AG04450 (cell line): ENCODE data around the gene MTERF2. TPM values are rescaled to one million over a fixed set of nuclear protein-coding genes. Genes with fewer than 3 reads are reported as not detected.

Experiments used
- CTCF ChIA-PET: fragments of 300-600, 350-600 bp; formaldehyde crosslinking; extraction: SDS; loops from one replicate; lab custom pipeline; 2022; ENCODE audit warnings: antibody characterized with exemption, inconsistent platforms; lab: Charles Lee
- POLR2A ChIA-PET: fragments of 350-600 bp; formaldehyde crosslinking; extraction: SDS; loops from one replicate; lab custom pipeline; 2021; ENCODE audit warnings: antibody characterized with exemption, inconsistent platforms; lab: Yijun Ruan, JAX
- DNase-seq: peaks from one replicate; pipeline ENCODE4 v3.0.0-alpha.2; 2011; ENCODE audit warnings: low read depth, low spot score
- H3K27ac ChIP-seq: one replicate; pipeline ENCODE4 v1.5.1; 2012; ENCODE audit warnings: low read depth, low read length, control low read depth
- H3K27me3 ChIP-seq: one replicate; pipeline ENCODE4 v1.6.0; 2012; ENCODE audit warnings: low read length; ENCODE audit not compliant: control insufficient read depth, insufficient read depth
- H3K4me3 ChIP-seq: 2 replicates; pipeline ENCODE4 v1.5.1; 2011; ENCODE audit warnings: mild to moderate bottlenecking, low read depth, low read length, control low read depth
- H3K9me3 ChIP-seq: 2 replicates; pipeline ENCODE4 v1.5.1; 2012; ENCODE audit warnings: low read length; ENCODE audit not compliant: control insufficient read depth, insufficient read depth
- polyA plus RNA-seq: library from polyadenylated mRNA; depleted of rRNA; stranded (reverse); fragments of >200 nt; gene quantifications from 2 replicates; pipeline ENCODE4 v1.2.3, GENCODE V29; 2011
- TF ChIP-seq, protein P1 (sequence below): IDR thresholded peaks from 2 replicates; pipeline ENCODE4 v1.5.1; 2011; ENCODE audit warnings: low read depth, low read length, control low read depth, inconsistent platforms

The MTERF2 gene
- polyA plus RNA-seq, 1 experiment = 7.5 TPM

DNA sequence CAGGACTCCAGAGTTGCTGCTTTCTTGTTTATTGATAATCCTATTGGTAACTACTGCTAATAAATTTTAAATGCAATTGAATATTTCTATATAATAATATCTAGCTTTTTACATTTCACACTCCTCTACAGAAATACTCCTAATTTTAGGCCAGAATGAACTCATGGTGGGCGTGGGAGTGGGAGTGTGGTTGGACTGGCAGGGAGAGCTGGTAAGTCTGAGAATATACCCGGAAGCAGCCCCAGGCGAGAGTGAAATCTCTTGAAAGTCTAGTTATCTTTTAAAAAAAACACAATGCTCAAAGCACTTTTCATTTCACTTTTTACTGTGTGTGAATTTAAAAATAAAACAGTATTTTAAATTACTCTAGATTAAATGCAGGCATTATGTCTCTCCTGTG, 26.5 kb downstream of the MTERF2 start:
- no peak overlapping the region for H3K27ac ChIP-seq
- TF ChIP-seq, protein P1, sequence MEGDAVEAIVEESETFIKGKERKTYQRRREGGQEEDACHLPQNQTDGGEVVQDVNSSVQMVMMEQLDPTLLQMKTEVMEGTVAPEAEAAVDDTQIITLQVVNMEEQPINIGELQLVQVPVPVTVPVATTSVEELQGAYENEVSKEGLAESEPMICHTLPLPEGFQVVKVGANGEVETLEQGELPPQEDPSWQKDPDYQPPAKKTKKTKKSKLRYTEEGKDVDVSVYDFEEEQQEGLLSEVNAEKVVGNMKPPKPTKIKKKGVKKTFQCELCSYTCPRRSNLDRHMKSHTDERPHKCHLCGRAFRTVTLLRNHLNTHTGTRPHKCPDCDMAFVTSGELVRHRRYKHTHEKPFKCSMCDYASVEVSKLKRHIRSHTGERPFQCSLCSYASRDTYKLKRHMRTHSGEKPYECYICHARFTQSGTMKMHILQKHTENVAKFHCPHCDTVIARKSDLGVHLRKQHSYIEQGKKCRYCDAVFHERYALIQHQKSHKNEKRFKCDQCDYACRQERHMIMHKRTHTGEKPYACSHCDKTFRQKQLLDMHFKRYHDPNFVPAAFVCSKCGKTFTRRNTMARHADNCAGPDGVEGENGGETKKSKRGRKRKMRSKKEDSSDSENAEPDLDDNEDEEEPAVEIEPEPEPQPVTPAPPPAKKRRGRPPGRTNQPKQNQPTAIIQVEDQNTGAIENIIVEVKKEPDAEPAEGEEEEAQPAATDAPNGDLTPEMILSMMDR = no peak
- H3K27me3 ChIP-seq = no peaks in the 10 kb centered on the region
- POLR2A ChIA-PET = interaction anchor here (1.0 kb wide), 1 partner anchor 154 kb away, joined by 5 read pairs; no protein-coding TSS in a partner anchor
- DNase-seq = no peak
- CTCF ChIA-PET = interaction anchor here (1.0 to 1.1 kb wide), 2 partner anchors 144 to 238 kb away, joined by 3 to 4 read pairs; no protein-coding TSS in a partner anchor
- H3K4me3 ChIP-seq = no peak overlapping the region
- H3K9me3 ChIP-seq = no peaks in the 10 kb centered on the region

DNA sequence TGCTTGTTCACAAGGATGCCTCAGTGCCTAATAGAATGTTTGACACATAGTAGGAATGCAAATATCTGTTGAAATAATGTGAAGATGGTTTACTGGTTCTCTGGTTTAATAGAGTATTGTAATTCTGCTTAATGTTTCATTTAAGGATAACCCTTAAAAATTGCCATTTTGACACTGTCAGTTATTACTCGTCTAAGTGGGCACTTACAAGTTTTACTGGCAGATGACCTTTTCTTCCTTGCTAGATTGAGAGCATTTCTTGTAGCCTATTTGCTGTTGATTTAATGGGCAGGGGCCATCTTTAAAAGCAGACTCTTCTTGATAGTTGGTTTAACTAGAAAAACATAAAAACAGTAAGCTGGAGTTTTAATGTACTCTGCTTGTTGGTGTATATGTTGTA, 29.4 kb downstream of the MTERF2 start:
- Histone ChIP-seq H3K27ac (no peak overlapping the region), H3K27me3 (no peaks in the 10 kb centered on the region), H3K9me3 (peaks cover 3% of the 10 kb centered on the region; the same call in 1 of the 2 replicates), H3K4me3 (peak overlapping the region; percentile 76)
- ChIA-PET CTCF (interaction anchor here (0.5 to 1.0 kb wide), 3 partner anchors 134 to 718 kb away, joined by 3 to 5 read pairs (median 4); partner anchors contain the start of gene POLR3B), POLR2A (no interaction called here)
- DNase-seq = no peak
- TF ChIP-seq, protein P1 = no peak

- H3K27me3 ChIP-seq = no peaks in the 10 kb centered on the region
- H3K9me3 ChIP-seq = peaks cover 3% of the 10 kb centered on the region; the same call in 1 of the 2 replicates
- peak overlapping the region; percentile 94 for H3K27ac ChIP-seq
- CTCF ChIA-PET = interaction anchor here (0.9 to 2.6 kb wide), 5 partner anchors 34 to 599 kb away, joined by 3 to 15 read pairs (median 3); partner anchors contain the start of gene POLR3B
- H3K4me3 ChIP-seq = peak overlapping the region; percentile 76
- peak; percentile 11 for DNase-seq
- POLR2A ChIA-PET = interaction anchor here (0.6 to 2.3 kb wide), 30 partner anchors 8 to 709 kb away, joined by 3 to 44 read pairs (median 4); partner anchors contain the start of genes CRY1, MTERF2, POLR3B and RIC8B
- TF ChIP-seq, protein P1 = no peak
Observed at GRCh38 chr12:106956048-106956578, 30.8 kb downstream of the MTERF2 start.

DNA sequence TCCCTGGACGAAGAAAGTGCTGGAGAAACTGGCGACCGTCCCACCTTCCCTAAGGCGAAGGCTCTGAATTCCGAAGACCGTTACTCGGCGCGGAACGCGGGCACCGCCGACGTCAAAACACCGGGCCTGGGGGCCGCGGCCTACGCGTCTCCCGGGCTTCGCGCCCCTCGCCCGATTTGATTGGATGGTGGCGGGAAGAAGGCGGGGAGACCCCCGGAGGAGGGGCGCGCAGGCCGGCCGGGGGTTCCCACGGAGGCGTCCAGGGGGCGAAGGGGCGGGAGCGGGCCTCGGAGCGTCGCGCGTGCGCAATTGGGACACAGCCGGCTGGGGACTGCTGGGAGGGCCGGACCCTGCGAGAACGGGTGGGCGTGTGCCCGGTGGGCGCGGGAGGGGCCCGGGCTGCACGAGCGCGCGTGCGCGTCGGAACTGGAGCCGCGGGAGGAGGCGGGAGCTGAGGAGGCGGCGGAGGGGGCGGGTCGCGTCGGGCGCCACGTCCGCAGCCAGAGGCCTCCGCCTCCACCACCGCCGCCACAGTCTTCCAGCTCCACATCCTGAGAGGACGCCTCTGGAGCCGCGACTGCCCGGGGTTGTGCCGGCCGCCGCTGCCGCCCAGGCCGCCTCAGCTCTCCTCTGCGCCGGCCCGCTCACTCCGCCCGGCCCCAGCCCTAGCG, 31.4 kb downstream of the MTERF2 start, which contains the start of gene TMEM263:
Gene TMEM263 (plus strand): TSS at position 531 of the 671 bp plus-strand sequence. CDS start 11,210 bp downstream, outside the sequence.
- peak within 1 kb of the TSS; percentile 94 for H3K27ac ChIP-seq

More for the DNA sequence above, 31.4 kb downstream of the MTERF2 start, which contains the start of gene TMEM263:
- peak; percentile 91 for DNase-seq
- Histone ChIP-seq H3K27me3 (no peaks in the 10 kb centered on the region), H3K9me3 (peaks cover 3% of the 10 kb centered on the region; the same call in 1 of the 2 replicates), H3K4me3 (peak within 1 kb of the TSS; percentile 76)
- POLR2A ChIA-PET = interaction anchor here (0.5 to 2.3 kb wide), 29 partner anchors 9 to 1492 kb away, joined by 3 to 44 read pairs (median 5); partner anchors contain the start of genes CRY1, MTERF2 and RIC8B
- CTCF ChIA-PET = interaction anchor here (0.6 to 2.6 kb wide), 6 partner anchors 15 to 598 kb away, joined by 3 to 15 read pairs (median 4); partner anchors contain the start of gene POLR3B
- TF ChIP-seq, protein P1 = no peak
